CD8-positive, alpha-beta memory T cell (primary cell): ENCODE data around the gene SPAG17. TPM values are rescaled to one million over a fixed set of nuclear protein-coding genes. Genes with fewer than 3 reads are reported as not detected.

Experiments
- CTCF ChIA-PET: fragments of 350-600 bp; sonication (Branson Sonifier 250); formaldehyde crosslinking; loops from one replicate; lab custom pipeline; 2021; ENCODE audit warnings: antibody characterized with exemption; lab: Charles Lee
- POLR2A ChIA-PET: fragments of 350-600 bp; sonication (Branson Sonifier 250); formaldehyde crosslinking; loops from one replicate; lab custom pipeline; 2021; ENCODE audit warnings: antibody characterized with exemption; lab: Charles Lee
- DNase-seq, 5 donors: peaks; one replicate each; pipeline versions ENCODE4 v3.0.0 to v3.0.0-alpha.2; 2020 to 2022; ENCODE audit warnings: mixed read lengths in 1 of 5
- H3K27ac ChIP-seq: one replicate; pipeline ENCODE4 v1.7.0; 2013; ENCODE audit warnings: low read depth, mild to moderate bottlenecking, low read length, moderate library complexity
- H3K27me3 ChIP-seq: 2 replicates; pipeline ENCODE4 v1.7.0; 2013; ENCODE audit warnings: low read length, mild to moderate bottlenecking; ENCODE audit not compliant: insufficient read depth, poor library complexity, severe bottlenecking
- H3K36me3 ChIP-seq: 2 replicates; pipeline ENCODE4 v1.7.0; 2013; ENCODE audit warnings: mild to moderate bottlenecking, low read length, moderate library complexity; ENCODE audit not compliant: insufficient read depth
- H3K4me1 ChIP-seq: 2 replicates; pipeline ENCODE4 v1.7.0; 2013; ENCODE audit warnings: mild to moderate bottlenecking, low read length, moderate library complexity; ENCODE audit not compliant: insufficient read depth
- H3K4me3 ChIP-seq: 2 replicates; pipeline ENCODE4 v1.7.0; 2013; ENCODE audit warnings: mild to moderate bottlenecking, low read length
- H3K9me3 ChIP-seq: 2 replicates; pipeline ENCODE4 v1.7.0; 2013; ENCODE audit warnings: mild to moderate bottlenecking, low read length
- H3K27ac Mint-ChIP-seq, 8 donors: one replicate each; pipeline ENCODE4 v1.8.0; 2020 to 2021; ENCODE audit warnings: mixed read lengths in 8 of 8, mild to moderate bottlenecking in 6 of 8, inconsistent platforms in 3 of 8, moderate library complexity in 3 of 8
- H3K27me3 Mint-ChIP-seq, 2 donors: one replicate each; pipeline ENCODE4 v1.8.0; 2020 to 2021; ENCODE audit warnings: mixed read lengths in 2 of 2, mild to moderate bottlenecking in 1 of 2, moderate library complexity in 1 of 2
- H3K36me3 Mint-ChIP-seq, 3 donors: one replicate each; pipeline ENCODE4 v1.8.0; 2020 to 2021; ENCODE audit warnings: mixed read lengths in 3 of 3, inconsistent platforms in 1 of 3, mild to moderate bottlenecking in 1 of 3
- H3K4me1 Mint-ChIP-seq, 3 donors: one replicate each; pipeline ENCODE4 v1.8.0; 2020 to 2021; ENCODE audit warnings: mixed read lengths in 3 of 3, inconsistent platforms in 1 of 3, mild to moderate bottlenecking in 1 of 3
- H3K4me3 Mint-ChIP-seq, 7 donors: one replicate each; pipeline ENCODE4 v1.8.0; 2020 to 2021; ENCODE audit warnings: mixed read lengths in 7 of 7, mild to moderate bottlenecking in 6 of 7, moderate library complexity in 4 of 7, inconsistent platforms in 2 of 7
- H3K9me3 Mint-ChIP-seq, 5 donors: one replicate each; pipeline ENCODE4 v1.8.0; 2020 to 2022; ENCODE audit warnings: mixed read lengths in 5 of 5, mild to moderate bottlenecking in 3 of 5, moderate library complexity in 2 of 5, inconsistent platforms in 1 of 5
- polyA plus RNA-seq: library from polyadenylated mRNA; unstranded; fragments of 300-500 nt; fragmentation: Illumina TruSeq; gene quantifications from one replicate; pipeline ENCODE4 v1.2.3, GENCODE V29; 2021
- total RNA-seq, 2 experiments: library from RNA; stranded (reverse); gene quantifications; one replicate each; pipeline ENCODE4 v1.2.3, GENCODE V29; 2021

SPAG17 gene
- total and polyA plus RNA-seq, 3 experiments from 2014 or later: not detected

- Histone ChIP-seq H3K36me3 (no peaks in the 10 kb centered on the region), H3K27ac (no peak overlapping the region), H3K9me3 (no peaks in the 10 kb centered on the region), H3K4me1 (no peaks in the 10 kb centered on the region), H3K4me3 (no peak overlapping the region), H3K27me3 (no peaks in the 10 kb centered on the region)
- DNase-seq: no peak
- H3K27me3 Mint-ChIP-seq: peaks cover 1 to 4% of the 10 kb centered on the region in 2 donors
- no peaks in the 10 kb centered on the region for H3K4me1 Mint-ChIP-seq
- peaks cover 0 to 6% (median 0%) of the 10 kb centered on the region in 5 donors for H3K9me3 Mint-ChIP-seq
- H3K4me3 Mint-ChIP-seq: no peak overlapping the region
- CTCF ChIA-PET: no interaction called here
- POLR2A ChIA-PET: no interaction called here
- no peak overlapping the region for H3K27ac Mint-ChIP-seq
- H3K36me3 Mint-ChIP-seq: no peaks in the 10 kb centered on the region
Observed at GRCh38 chr1:118081387-118081786, 103.6 kb downstream of the SPAG17 start.

GRCh38 chr1:118077331-118078045 lies 107.5 kb downstream of the SPAG17 start:
- Mint-ChIP-seq H3K4me3 (no peak overlapping the region), H3K27ac (no peak overlapping the region), H3K27me3 (peaks cover 1 to 2% of the 10 kb centered on the region in 2 donors), H3K4me1 (no peaks in the 10 kb centered on the region), H3K9me3 (peaks cover 0 to 6% (median 0%) of the 10 kb centered on the region in 5 donors), H3K36me3 (no peaks in the 10 kb centered on the region)
- DNase-seq: no peak
- CTCF ChIA-PET: no interaction called here
- POLR2A ChIA-PET: no interaction called here
- no peak overlapping the region for H3K27ac ChIP-seq
- H3K4me1 ChIP-seq: no peaks in the 10 kb centered on the region
- H3K9me3 ChIP-seq: no peaks in the 10 kb centered on the region
- H3K4me3 ChIP-seq: no peak overlapping the region
- no peaks in the 10 kb centered on the region for H3K36me3 ChIP-seq
- no peaks in the 10 kb centered on the region for H3K27me3 ChIP-seq

DNA sequence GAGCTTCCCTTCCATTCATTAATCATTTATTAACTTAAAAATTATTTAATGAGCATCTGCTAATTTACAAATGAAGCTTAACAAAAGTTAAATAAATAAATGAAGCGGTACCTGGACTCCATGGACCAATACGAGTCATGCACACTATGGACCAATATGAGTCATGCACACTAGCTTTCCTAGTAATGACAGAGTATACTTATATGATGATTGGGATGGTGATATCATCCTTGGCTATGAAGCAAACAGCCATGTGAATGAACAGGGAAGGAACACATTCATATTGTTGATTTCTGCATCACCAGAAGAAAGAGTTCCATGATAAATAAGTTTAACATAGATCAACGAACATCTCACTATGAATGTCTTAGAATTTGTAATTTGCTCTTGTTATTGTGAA lies 109.9 kb downstream of the SPAG17 start:
- Histone ChIP-seq H3K9me3 (no peaks in the 10 kb centered on the region), H3K4me1 (no peaks in the 10 kb centered on the region), H3K36me3 (no peaks in the 10 kb centered on the region), H3K4me3 (no peak overlapping the region), H3K27me3 (no peaks in the 10 kb centered on the region), H3K27ac (no peak overlapping the region)
- Mint-ChIP-seq H3K4me3 (no peak overlapping the region), H3K27me3 (peaks cover 0 to 2% of the 10 kb centered on the region in 2 donors), H3K9me3 (peaks cover 0 to 6% (median 1%) of the 10 kb centered on the region in 5 donors), H3K27ac (no peak overlapping the region), H3K36me3 (no peaks in the 10 kb centered on the region), H3K4me1 (no peaks in the 10 kb centered on the region)
- POLR2A ChIA-PET: no interaction called here
- CTCF ChIA-PET: no interaction called here
- no peak for DNase-seq

DNA sequence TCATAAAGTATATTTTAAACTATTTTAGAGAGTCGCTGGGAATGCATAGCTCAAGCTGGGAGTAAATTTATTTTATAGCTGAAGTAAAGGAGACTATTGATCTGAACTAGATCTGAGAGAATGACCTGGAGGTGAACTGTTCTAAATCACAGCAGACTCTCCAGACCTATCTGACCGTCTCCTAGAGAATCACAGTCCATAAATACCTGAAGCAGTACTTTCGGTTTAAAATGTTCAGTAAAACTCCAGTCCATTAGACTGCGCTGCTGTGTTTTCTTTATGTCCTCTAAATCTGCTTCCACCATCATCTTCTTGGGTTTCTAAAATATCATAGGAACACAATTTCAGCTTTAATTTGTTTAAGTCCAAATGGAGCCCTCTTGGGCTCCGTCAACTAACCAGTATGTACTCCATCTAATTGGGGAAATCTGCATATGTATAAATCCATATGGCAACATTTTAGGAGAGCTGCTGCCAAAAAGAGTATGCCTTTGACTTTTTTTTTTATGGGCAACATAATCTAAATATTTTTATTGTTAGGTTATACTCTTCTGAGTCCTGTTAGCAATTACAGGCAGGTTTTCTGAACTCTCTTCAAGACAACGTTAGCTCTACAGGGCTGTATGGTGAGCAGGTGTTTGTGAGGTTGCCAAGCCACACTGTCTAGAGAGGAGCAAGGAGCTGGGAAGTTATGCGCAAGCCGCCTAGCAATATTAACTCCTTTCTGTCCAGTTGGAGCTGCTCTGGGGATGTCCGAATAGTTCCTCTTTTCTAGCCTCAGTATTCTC lies 111.2 kb downstream of the SPAG17 start:
- CTCF ChIA-PET: no interaction called here
- H3K27me3 Mint-ChIP-seq: peaks cover 0 to 2% of the 10 kb centered on the region in 2 donors
- Histone ChIP-seq H3K27ac (no peak overlapping the region), H3K36me3 (no peaks in the 10 kb centered on the region), H3K9me3 (no peaks in the 10 kb centered on the region), H3K27me3 (no peaks in the 10 kb centered on the region), H3K4me1 (no peaks in the 10 kb centered on the region), H3K4me3 (no peak overlapping the region)
- peaks cover 0 to 3% (median 1%) of the 10 kb centered on the region in 5 donors for H3K9me3 Mint-ChIP-seq
- no peaks in the 10 kb centered on the region for H3K4me1 Mint-ChIP-seq
- H3K27ac Mint-ChIP-seq: no peak overlapping the region
- POLR2A ChIA-PET: no interaction called here
- no peak overlapping the region for H3K4me3 Mint-ChIP-seq
- H3K36me3 Mint-ChIP-seq: no peaks in the 10 kb centered on the region
- DNase-seq: no peak

DNA sequence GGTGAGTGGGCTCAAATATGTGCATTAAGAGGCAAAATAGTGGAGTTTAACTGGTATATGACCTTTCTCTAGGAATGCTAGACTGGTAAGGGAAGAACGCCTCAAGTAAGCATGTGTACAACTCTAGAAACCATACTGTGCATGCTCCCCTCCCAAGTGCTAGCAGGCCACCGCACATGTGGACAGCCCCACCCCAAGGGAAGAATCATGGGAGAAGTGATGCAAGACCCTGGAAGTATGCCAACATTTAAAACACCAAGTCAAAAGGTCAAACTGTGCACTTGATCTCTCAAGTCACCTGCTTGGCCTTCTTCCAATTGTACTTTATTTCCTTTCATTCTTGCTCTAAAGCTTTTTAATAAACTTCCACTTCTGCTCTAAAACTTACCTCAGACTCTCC lies 135.0 kb downstream of the SPAG17 start:
- POLR2A ChIA-PET: no interaction called here
- peaks cover 2 to 8% of the 10 kb centered on the region in 2 donors for H3K27me3 Mint-ChIP-seq
- no peaks in the 10 kb centered on the region for H3K36me3 ChIP-seq

DNA sequence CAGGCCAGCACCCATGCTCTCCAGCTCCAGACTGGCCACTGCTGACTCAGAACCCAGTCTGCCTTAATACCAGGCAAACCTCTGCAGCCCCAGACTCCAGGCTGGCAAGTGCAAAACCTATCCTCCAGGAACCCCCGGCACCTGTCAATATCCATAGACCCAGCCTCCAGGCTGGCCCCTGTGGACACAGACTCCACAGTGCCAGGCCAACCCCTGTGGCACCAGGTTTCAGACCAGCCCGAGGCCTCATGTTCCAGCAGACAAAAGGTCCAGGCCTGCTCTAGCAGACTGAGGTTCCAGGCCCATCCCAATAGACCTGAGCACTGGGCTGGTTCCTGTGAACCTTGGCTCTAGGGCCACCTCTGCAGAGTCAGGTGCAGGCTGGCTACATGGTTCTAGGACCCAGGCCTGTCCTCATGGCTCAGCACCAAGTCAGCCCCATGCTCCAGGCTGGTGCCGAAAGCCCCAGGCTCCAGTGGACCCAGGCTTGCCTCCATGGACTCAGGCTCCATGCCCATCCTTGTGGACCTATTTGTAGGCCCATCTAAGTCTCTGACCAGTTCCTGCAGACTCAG lies 137.3 kb downstream of the SPAG17 start:
- ChIA-PET CTCF (no interaction called here), POLR2A (no interaction called here)
- Histone ChIP-seq H3K27ac (no peak overlapping the region), H3K4me3 (no peak overlapping the region), H3K4me1 (no peaks in the 10 kb centered on the region), H3K36me3 (no peaks in the 10 kb centered on the region), H3K9me3 (no peaks in the 10 kb centered on the region), H3K27me3 (no peaks in the 10 kb centered on the region)
- Mint-ChIP-seq H3K27ac (no peak overlapping the region), H3K9me3 (no peaks in the 10 kb centered on the region), H3K4me1 (no peaks in the 10 kb centered on the region), H3K4me3 (no peak overlapping the region), H3K36me3 (no peaks in the 10 kb centered on the region), H3K27me3 (peaks cover 2 to 8% of the 10 kb centered on the region in 2 donors)
- no peak for DNase-seq

More for the DNA sequence above, 135.0 kb downstream of the SPAG17 start:
- DNase-seq: no peak
- H3K36me3 Mint-ChIP-seq: no peaks in the 10 kb centered on the region
- Histone ChIP-seq H3K27me3 (no peaks in the 10 kb centered on the region), H3K9me3 (no peaks in the 10 kb centered on the region), H3K4me1 (no peaks in the 10 kb centered on the region), H3K4me3 (no peak overlapping the region), H3K27ac (no peak overlapping the region)
- no peaks in the 10 kb centered on the region for H3K9me3 Mint-ChIP-seq
- CTCF ChIA-PET: no interaction called here
- no peak overlapping the region for H3K27ac Mint-ChIP-seq
- H3K4me1 Mint-ChIP-seq: no peaks in the 10 kb centered on the region
- no peak overlapping the region for H3K4me3 Mint-ChIP-seq

DNA sequence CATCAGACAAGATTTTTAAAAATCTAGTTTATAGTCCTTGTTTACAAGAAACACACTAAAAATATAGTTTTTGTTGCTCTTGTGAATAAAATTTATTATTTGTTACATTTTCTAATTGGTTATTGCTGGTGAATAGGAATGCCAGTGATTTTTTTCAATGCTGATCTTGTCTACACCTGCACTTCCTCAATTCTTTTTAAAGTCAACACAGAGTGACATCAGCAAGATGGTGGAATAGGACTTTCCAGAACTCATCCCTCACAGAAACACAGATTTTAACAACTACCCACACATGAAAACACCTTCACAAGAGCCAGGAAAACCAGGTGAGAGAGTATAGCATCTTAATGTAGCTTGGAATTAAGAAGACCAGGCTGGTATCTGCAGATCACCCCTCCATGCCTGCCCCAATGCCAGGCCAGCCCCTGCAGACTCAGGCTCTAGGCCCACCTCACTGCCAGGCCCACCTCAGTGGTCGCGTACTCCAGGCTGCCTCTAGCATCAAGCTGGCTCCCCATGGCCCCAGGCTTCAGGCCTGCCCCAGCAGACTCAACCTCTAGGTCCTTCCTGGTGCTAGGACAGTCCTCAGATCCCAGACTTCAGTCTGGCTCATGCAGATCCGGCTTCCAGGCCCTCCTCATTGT lies 137.9 kb downstream of the SPAG17 start:
- CTCF ChIA-PET: no interaction called here
- POLR2A ChIA-PET: no interaction called here
- Histone ChIP-seq H3K9me3 (no peaks in the 10 kb centered on the region), H3K27ac (no peak overlapping the region), H3K4me1 (no peaks in the 10 kb centered on the region), H3K27me3 (no peaks in the 10 kb centered on the region), H3K4me3 (no peak overlapping the region), H3K36me3 (no peaks in the 10 kb centered on the region)
- H3K27ac Mint-ChIP-seq: no peak overlapping the region
- no peak overlapping the region for H3K4me3 Mint-ChIP-seq
- no peaks in the 10 kb centered on the region for H3K9me3 Mint-ChIP-seq
- no peaks in the 10 kb centered on the region for H3K36me3 Mint-ChIP-seq
- H3K4me1 Mint-ChIP-seq: no peaks in the 10 kb centered on the region
- peaks cover 2 to 8% of the 10 kb centered on the region in 2 donors for H3K27me3 Mint-ChIP-seq
- DNase-seq: no peak

DNA sequence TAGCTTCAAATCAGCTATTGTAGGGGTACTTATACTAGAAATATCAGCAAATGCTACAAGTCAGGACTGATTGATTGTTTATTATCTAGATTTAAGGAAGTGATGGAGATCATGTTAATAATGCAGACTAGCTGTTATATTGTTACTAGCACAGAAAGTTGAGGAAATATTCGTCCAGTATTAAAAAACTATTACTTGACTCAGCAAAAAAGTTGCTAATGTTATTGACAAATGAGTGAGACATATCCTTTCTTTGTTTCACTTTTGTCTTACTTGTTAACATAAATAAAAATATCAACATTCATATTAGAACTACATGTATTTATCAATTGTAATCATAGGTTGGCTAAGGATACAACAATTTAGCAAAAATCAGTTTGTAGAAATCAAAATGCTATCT lies 141.4 kb downstream of the SPAG17 start:
- no peaks in the 10 kb centered on the region for H3K4me1 ChIP-seq
- no peaks in the 10 kb centered on the region for H3K4me1 Mint-ChIP-seq
- H3K9me3 ChIP-seq: no peaks in the 10 kb centered on the region
- H3K9me3 Mint-ChIP-seq: no peaks in the 10 kb centered on the region
- H3K27me3 ChIP-seq: no peaks in the 10 kb centered on the region
- POLR2A ChIA-PET: no interaction called here
- H3K4me3 ChIP-seq: no peak overlapping the region
- DNase-seq: no peak
- H3K27ac Mint-ChIP-seq: no peak overlapping the region
- no peak overlapping the region for H3K27ac ChIP-seq
- CTCF ChIA-PET: no interaction called here
- H3K36me3 ChIP-seq: no peaks in the 10 kb centered on the region
- peaks cover 2 to 4% of the 10 kb centered on the region in 2 donors for H3K27me3 Mint-ChIP-seq
- H3K36me3 Mint-ChIP-seq: no peaks in the 10 kb centered on the region
- H3K4me3 Mint-ChIP-seq: no peak overlapping the region
